NCI-H2196 treated with DMSO at 0.1 percent for 48 hours (cell line): ENCODE measurements around the gene SRD5A1.

ENCODE experiments used
- DNase-seq: peaks from one replicate; lab custom pipeline; 2025; ENCODE audit not compliant: unreplicated experiment; lab: John Stamatoyannopoulos, UW

The SRD5A1 gene, protein sequence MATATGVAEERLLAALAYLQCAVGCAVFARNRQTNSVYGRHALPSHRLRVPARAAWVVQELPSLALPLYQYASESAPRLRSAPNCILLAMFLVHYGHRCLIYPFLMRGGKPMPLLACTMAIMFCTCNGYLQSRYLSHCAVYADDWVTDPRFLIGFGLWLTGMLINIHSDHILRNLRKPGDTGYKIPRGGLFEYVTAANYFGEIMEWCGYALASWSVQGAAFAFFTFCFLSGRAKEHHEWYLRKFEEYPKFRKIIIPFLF

DNA sequence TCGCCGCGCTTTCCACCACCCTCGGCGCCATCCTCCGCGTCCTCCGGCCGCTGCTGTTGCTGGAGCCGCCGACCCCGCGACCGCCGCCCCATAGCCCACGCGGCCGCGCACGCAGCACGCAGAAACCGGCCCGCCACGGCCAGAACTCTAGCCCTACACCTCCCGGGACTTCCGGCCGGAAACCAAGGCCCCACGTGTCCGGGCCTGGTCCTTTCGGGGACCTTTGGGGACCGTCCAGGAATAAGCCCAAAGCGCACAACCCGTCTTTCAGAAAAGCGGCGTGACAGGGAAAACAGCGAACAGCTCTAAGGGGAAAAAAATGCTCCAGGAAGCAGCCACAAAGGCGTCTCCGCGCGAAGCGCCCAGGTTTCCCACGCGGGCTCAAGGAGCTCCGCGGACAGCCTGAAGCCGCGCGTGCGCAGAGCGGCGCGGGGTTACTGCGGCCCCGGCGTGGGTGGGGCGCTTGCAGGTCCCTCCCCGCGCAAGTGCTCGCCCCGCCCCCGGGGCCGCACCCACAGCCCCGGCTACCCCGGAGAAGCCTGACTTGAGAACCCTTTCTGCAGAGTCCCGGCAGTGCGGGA lies at the start of gene SRD5A1, which contains the start of gene NSUN2:
TSS of gene SRD5A1 (plus strand) at position 553 of the 581 bp plus-strand sequence. CDS start 137 bp downstream, outside the sequence.
TSS of gene NSUN2 (minus strand) at position 157 of the 581 bp plus-strand sequence. CDS start at position 92, 65 bp downstream.
- DNase-seq = peak; percentile 79

DNA sequence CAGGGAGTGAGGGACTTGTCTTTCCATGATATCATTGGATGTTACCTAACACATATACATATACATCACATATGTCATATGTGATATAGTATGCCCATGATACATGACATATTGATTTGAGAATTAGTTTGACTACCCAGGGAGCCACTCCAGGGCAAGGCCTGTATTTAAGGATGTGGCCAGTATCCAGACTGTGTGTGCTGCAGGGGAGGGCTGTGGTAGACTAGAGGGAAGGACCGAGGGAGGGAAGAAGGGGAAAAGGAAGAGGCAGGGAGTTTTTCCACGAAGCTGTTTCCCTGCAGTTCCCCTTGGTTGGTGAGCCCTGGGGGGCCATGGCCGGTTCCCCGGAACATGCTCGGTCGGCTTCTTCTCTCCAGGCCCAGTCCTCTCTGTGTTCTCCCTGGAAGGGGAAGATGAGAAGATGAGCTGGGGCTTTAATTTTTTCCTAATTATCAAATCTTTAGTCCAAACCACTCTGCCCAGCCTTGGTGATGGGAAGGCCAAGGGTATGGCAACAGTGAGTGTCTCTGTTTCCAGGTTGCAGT lies 49.1 kb upstream of the SRD5A1 start:
- DNase-seq = no peak

DNA sequence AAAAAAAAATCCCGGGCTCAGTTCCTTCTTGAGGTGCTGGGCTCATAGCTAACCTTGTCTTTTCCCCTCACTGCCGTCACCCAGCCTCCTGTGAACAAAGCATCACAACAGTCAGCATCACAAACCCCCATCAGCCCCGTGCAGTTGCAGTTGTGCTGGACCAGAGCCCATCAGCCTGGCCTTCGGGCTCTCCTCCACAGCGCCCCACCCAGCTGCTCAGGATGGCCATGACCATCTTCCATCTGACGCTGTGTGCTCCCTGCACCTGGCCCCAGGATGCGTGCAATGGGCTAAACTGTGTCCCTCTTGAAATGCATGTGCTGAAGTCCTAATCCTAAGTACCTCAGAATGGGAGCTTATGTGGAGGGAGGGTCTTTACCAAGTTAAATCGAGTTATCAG lies 48.5 kb upstream of the SRD5A1 start:
- no peak for DNase-seq

DNA sequence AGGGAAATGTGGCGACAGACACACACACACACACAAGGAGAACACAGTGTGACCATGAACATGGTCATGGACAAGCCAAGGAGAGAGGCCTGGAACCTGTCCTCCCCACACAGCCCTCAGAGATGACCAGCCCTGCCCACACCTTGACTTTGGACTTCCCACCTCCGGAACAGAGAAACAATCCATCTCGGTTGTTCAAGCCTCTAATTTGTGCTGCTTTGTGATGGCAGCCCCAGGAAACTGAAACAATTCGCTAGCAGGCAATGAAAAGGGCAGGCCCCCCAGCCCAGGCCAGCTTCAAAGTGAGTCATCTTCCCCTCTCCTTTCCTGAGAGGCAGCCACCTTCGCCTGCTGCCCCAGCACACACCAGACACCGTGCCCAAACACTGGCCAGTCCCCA lies 48.1 kb upstream of the SRD5A1 start:
- DNase-seq = no peak

DNA sequence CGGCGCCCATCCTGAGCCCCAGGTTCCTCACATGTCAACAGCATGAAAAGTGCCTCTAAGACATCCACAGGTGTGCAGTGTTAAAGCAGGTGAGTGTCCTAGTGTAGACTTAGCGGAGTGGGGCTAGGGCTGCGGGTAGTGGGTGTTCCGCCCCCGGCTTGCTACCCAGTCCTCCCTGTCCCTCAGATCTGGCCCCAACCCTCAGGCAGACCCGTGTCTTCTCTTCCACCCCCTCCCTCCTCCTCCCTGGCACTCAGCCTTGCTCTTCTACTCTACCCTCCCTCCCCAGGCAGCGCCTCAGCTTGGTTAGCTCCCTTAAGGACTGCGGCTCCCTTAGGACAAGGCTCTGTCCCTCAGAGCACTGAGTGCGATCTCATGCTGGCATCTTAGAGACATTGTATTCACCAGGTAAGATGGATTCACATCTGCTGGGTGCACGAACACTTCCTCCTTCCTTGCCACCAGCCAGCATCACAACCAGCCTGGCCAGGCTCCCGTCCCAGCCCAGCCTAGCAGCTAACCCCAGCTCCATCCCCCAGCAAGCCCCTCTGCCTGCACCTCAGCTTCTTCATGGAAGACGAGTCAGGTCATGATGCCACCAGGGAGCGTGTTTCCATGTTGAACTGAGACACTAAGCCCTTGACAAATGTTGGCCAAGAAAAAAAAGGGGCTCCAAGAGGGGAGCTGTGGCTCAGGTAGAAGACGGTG lies 47.1 kb upstream of the SRD5A1 start:
- DNase-seq = no peak

DNA sequence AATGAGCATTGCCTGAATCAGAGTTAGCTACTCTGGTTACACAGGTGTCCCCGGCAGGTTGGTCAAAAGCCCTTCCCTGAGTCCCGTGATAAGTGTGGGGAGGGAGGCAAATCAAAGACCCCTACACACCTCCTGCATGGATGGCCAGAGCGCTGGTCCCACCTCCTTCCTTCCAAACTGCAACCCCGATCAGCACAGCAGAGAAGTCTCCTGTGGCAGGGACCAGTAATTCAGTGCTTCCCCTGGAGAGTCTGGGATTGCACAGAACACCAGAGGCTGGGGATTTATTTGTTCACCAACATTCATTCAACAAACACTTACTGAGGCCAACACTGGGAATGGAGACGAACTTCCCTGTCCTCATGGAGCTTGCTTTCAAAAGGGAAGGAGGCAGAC lies 46.6 kb upstream of the SRD5A1 start:
- DNase-seq = no peak

DNA sequence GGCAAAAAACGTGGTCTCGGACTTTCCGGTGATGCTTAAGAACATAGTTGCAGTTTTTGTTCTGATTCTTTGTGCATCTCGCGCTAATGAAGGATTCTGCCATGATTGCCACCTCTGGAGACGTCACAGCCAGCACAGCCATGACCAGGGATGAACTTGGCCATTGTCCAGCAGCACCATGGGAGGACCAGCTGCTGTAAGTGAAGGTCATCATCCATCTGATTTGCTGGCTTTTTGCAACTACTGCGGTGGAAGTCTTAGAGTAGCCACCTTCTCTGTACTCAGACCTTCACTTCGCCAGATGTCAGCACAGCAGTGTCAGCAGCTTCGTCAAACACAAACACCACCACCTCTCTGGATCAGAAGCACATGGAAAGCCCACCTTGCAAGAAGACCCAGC lies 46.1 kb upstream of the SRD5A1 start:
- DNase-seq = no peak

DNA sequence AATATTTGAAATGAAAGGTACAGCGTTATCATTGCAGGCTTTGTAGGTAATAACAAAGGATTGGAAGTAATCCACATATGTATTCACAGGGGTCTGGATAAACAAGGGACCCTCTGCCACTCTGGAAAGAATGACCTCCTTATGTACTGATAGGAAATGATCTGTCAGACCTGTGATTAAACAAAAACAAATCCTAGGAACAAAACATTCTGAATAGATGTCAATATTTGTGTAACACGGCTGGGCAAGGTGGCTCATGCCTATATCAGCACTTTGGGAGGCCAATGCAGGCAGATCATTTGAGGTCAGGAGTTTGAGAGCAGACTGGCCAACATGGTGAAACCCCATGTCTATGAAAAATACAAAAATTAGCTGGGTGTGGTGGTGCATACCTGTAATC lies 42.7 kb upstream of the SRD5A1 start:
- no peak for DNase-seq

DNA sequence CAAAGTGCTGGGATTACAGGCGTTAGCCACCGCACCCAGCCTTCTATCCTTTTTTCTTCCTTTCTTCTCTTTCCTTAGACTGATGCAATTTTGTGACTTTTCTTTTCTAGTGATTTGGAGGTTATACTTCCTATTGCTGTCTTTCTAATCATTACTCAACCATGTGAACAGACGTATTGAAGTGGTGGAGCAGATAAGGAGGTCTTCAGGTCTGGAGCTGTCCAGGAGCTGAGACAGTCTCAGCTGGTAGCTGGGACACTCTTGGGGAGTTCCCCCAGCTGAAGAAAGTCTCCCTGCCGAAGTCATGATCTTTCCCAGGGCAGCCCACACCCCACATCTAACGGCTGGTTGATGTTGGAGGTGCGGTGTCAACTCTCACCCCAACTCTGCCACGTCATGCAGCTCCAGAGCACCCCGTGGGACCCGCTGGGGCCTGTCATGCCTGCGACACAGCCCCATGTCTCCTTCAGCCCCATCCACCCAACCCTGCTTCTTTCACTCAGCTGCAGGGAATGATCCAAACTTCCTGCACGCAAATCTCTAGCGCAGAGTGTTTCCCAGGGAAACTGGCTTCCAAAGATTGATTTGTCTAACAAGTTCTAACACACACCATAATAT lies 41.5 kb upstream of the SRD5A1 start:
- no peak for DNase-seq

DNA sequence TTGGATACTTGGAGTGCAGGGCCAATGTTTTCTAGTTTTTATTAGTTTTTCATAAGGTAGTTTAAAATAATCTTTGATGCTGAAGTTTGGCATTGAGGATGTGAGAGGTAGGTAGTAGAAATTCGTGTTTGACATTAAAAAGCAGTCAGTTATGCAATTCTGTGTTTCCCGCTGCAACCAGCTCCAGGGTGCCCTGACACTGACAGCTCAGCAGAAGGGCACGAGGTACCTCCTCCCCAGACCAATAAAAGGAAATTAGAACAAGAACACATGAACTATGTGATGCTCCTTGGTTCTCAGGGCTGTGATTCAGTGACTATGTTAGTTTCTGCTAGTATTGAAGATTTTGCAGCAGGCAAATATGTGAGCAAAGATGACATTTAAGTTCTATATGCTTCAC lies 40.6 kb upstream of the SRD5A1 start:
- DNase-seq = no peak

DNA sequence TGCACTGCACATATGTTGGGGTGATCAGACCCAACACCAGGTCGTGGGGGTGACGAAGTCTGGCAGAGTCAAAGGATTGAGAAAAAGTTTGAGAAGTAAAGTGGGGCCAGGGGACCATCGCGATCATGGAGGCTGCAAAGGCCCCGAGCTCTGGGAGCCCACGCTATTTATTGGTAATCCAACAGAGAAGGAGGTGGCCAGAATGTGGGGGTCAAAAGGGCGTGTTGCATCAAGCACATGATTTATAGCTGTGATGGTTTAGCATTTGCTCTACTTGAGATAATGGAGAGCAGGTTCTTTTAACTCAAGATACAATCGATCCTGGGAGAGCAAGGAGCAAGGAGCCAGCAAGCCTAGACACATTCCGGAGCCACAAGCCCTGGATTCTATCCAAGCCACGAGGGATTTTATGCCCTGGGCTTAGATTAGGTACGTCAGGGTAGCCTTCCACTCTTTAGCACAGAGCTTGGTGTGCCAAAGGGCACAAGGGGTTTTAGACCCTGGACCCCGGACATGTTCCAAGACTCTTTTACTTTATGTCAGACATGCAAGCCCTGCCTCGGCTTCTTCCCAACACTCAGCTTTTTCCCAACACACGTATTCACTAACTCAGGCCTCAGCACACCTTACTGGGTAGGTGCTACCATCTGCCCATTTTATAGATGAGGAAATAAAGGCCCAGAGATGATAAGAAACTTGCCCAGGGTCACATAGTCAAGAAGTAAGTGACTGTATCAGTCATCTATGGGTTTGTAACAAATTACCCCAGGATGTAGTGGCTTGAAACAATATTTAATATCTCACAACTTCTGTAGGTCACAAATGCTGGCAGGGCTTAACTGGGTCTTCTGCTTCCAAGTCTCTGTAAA lies 39.9 kb upstream of the SRD5A1 start:
- DNase-seq = no peak

DNA sequence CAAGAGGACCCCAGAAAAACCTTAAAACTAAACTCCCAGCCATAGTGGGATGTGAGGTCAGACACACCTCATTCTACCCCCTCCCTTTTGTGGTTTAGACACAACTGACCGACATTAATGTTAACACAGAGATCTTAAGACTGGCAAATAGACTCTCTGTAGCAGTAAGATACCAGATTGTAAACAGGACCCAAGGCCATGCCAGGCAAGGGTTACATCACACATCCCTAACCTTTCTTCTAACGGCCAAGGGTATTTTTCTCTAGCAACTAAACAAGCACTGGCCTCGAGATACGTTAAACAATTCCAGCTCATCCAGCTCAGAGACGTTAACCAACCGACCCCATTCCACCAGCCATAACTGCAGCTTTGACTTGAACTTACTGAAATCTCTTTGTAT lies 39.2 kb upstream of the SRD5A1 start:
- no peak for DNase-seq

DNA sequence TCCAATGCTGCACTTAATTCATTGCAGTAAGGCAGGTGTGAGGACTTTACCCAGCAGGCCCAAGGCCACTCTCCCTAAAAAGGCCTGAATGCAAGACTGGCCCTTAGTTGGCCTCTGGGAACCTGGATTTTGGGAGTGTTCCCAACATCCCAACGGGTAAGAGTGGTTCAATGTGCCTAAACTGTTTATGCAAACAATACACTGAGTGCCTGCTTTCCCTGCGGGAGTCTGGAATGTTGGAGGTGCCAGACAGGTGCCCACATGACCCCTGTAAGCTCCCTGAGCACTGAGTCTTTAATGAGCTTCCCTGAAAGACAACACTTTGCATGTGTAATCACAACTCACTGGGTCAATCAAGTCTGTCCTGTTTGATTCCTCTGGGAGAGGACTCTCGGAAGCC lies 37.8 kb upstream of the SRD5A1 start:
- no peak for DNase-seq

DNA sequence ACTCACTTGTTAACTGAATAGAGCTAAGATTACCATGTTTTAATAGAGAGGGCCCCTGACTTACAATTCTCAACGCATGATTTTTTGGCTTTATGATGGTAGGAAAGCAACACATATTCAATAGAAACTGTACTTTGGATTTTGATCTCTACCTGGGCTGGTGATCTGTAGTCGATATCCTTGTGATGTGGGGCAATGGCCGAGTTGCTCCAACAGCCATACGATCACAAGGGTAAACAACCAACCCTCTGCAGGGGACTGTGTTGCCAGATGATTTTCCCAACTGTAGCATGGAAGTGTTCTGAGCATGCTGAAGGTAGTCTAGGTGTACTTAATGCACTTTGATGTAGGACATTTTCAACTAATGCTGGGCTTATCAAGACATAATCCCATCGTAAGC lies 36.9 kb upstream of the SRD5A1 start:
- DNase-seq = no peak

DNA sequence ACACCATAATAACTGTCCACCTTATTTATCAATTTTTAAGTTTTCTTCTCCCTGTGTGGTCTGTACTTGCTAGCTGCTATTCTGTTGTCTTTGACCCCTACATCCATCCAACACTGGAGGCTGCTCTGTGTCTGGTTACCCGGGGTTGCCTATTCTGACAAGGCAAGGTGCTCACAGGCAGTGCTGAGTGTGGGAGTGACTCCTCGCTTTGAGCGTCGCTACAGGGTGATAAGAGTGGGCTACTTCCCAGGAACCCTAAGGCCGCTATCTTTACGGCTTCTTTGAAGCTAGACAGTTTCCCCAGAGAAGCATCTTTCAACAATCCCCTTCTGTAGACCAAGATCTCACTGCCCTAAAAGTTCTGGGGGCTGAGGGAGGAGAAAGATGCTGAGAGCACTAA lies 35.7 kb upstream of the SRD5A1 start:
- no peak for DNase-seq

DNA sequence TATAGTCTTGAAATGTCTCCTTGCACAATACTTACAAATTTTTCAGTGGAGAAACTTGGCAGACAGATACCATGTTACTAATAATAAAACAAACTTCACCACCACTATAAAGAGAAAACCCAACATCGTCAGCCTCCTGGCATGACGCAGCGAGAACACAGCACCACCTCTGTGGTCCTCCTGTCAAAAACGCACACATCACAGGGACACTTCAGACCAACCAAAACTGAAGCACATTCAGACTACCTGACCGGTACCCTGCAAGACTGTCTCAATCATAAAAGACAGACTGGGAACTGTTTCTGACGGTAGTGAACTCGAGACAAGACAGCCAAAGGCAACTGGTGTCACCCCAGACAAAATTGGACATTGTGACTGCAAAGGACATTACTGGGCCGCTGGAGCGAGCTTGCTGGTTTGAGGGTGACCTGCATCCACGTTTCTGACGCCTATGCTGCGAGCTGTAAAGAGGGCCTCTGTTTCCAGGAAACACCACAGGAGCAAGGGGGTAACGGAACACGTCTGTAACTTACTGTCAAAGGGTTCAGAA lies 34.8 kb upstream of the SRD5A1 start:
- DNase-seq = no peak

DNA sequence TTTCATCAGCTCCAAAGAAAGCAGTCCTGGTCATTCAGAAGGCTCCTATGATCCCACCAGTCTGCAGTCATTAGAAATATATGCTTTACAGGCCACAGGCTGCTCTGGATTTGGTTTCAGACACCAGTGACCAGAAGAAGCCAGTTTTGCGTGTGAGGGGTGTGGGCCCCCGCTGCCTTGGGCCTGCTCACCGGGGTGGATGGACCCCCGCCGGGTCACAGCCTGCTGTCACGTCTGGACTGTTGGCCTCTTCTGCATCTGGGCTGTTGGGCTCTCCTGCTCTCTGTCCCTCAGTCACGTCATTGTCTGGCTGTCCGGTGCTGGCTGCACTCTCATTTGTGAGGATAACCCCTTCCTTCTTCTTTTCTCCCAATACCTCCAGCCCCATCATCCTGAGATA lies 33.5 kb upstream of the SRD5A1 start:
- DNase-seq = no peak

DNA sequence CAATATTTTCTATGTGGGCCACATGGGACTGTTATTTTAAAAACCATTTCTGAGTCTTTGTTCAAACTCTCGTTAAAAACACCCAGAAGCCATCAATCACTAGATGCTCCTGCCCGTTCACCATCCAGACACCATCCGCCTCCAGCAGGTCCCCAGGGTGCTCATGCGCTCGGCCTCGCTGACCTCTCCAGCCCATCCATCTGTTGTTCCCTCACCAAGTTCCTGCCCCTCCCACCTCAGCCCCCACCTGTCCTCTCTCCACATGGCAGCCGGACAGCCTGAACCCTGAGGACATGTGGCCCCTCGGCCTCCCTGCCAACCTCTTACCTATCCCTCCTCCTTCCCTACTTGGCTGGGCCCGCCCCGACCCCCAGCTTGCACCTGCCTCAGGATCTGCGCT lies 32.0 kb upstream of the SRD5A1 start:
- DNase-seq = no peak

DNA sequence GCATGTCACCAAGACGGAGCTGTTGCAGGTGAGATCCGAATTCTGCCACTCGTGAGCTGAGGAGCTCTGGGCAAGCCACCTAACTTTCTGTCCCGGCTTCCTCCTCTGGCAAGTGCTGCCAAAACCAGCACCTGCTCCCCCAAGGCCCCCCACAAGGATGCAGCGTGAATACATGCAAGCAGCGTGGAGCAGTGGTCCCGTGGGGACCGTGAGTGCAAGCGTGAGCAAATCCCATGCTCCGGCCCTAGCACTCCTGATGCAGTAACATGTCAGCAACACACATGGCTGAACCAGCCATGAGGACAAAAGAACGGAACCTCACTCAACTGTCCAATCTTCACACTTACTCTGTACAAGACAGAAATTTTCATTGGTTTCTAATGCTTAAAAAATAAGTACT lies 31.4 kb upstream of the SRD5A1 start:
- no peak for DNase-seq

DNA sequence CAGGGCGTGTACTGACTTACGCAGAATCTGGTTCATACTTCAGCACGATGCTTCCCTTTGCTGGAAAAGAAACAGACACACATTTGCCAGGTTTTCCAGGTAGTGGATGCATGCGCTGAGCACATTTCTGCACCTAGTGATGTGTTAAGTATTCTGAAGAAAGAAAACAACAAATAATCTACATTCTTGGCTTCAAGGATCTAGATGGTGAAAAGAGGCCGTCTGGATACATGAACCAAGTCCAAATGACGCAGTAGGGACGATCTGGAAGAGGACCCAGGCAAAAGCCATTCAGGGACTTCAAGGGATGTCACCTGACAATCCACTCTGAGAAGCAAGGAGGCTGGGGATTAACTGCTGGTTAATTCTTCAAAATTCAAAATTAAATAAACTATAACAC lies 30.8 kb upstream of the SRD5A1 start:
- DNase-seq = no peak
